HG03159 (cell line): ENCODE results near the gene MMP28.

ENCODE experiments used
- ATAC-seq: cut with Tn5 transposase; IDR thresholded peaks from one replicate; pipeline ENCODE4 v1.9.1; 2021; ENCODE audit warnings: mild to moderate bottlenecking, moderate library complexity; ENCODE audit not compliant: unreplicated experiment

Gene MMP28

DNA sequence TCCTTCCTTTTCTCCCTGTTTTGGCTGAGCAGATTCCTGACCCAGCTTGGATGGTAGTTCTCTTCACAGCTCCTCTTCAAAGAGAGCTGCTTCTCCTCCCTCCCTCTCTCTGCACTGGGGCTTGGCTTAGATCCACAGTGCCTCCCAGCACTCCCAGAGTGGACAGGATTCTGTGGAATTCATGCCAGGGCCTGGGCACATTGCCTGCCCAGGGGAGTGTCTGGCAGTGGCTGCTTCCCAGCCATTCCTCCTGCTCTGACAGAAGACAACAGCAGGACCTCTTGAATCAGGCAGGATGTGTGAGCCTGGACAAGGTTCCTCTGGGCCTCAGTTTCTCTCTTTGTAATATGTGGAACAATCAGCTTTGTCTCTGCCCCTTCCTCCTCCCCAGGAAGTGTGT is 4.5 kb upstream of the MMP28 start:
- ATAC-seq = no peak

- no peak for ATAC-seq
Measured at GRCh38 chr17:35797918-35798317, 2.5 kb upstream of the MMP28 start.

DNA sequence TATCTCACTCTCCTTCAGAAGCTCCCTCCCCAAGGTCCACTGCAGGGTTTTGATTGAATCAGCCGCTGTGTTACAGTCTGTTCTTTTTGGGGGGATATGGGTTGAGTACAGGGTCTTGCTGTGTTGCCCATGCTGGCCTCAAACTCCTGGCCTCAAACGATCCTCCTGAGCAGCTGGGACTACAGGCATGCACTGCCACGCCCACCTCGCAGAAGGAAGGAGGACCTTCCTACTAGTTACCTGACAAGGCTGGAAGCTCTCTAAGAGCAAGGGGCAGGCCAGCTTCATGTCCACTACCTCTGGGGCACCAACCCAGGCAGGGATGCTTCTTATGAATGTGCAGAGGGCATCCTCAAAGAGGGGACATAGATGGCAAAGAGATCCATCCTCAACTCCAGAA is 1.9 kb upstream of the MMP28 start:
- ATAC-seq = no peak

- ATAC-seq = no peak
Measured at GRCh38 chr17:35796942-35797341, 1.5 kb upstream of the MMP28 start.

DNA sequence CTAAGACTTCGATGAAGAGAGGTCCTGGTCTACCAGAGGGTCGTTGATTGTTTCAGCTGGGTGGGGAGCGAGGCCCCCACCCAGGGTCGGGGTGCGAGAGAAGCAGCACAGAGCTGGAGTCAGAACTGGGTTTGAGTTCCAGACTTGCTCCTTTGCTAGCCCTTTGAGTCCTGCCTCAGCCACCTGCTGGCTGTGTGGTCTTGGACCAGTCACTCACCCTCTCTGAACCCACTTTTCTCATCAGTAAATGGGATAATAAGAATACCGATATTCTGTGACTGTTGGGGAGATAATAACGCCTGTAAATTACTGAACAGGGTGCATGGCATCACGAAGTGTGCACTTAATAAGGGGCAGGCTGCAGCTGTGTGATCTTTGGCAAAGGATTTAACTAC is 427 bp upstream of the MMP28 start:
- no peak for ATAC-seq

DNA sequence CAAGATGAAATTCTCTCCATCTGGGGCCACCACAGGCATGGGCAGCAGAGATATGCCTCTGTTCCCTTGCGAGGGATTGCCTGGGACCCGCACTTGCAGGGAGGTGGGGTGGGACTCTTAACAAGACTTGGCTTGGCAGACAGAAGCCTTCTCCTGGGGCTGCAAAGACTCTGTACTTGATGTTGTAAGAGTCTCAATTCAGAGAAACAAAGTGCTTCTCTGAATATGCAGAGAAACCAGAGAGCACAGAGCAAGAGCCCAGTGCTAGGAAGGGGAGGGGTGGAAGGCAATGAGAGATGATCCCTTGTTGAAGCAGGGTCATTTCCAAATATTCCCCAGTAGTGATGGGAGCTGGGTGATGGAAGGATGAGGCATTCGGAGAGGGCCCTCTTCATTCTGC is 2.2 kb downstream of the MMP28 start:
- no peak for ATAC-seq

- no peak for ATAC-seq
Measured at GRCh38 chr17:35791681-35792350, 3.6 kb downstream of the MMP28 start.

DNA sequence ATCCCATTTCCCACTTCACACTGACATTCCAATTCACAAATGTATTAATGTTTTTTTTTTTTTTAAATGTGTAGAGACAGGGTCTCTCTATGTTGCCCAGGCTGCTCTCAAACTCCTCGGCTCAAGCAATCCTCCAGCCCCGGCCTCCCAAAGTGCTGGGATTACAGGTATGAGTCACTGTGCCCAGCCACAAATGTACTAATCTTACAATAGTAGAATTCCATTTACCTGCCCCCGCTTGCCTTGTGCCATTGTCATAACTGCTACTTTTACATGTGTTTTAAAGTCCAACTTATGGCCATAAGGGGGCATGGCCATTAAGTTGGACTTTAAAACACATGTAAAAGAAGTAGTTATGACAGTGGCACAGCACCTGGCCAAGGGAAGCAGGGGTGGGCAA is 4.6 kb downstream of the MMP28 start:
- no peak for ATAC-seq

GRCh38 chr17:35788477-35789368 is 6.7 kb downstream of the MMP28 start:
- no peak for ATAC-seq

GRCh38 chr17:35786941-35787432 is 8.5 kb downstream of the MMP28 start:
- ATAC-seq = no peak

DNA sequence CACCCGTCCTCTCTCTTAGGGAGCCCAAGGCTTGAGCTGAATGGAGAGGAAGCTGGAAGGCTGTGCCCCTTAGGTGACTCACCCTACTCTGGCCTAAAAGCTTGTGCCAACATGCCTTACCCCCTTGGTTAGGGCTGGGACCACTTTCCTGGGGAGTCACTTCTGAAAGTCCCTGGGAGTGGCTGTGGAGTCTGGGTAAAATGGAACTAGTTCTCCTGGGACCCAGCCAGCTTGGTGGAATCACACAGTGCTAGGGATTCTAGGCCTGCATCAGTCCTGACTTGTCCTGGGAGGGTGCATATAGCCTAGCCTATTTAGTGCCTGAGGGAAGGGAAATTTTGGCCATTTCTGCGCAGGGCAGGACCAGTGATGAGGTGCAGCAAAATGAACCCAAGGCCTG is 10.5 kb downstream of the MMP28 start:
- ATAC-seq = no peak

- no peak for ATAC-seq
Measured at GRCh38 chr17:35780950-35781349, 14.5 kb downstream of the MMP28 start.

GRCh38 chr17:35778641-35779196 is 16.7 kb downstream of the MMP28 start:
- no peak for ATAC-seq

GRCh38 chr17:35775583-35775982 is 19.9 kb downstream of the MMP28 start:
- no peak for ATAC-seq

DNA sequence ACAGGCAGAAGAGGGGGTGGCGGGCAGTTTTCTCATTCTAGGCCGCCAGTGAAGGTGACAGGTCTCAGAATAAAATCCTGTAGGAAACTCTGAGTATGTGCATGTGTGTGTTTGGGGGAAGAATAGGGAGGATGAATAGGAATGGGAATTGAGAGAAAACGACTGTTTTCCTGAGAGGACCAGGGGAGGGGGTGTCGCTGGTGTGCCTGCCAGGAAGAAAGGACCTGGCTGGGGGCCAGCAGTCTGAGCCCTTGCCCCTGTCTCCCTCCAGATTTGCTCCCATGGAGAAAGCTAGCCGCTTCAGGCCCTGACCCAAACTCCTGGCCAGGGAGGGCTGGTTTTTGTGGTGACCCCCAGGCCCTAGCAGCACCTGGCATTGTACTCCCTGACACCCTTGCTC is 20.4 kb downstream of the MMP28 start:
- ATAC-seq = no peak

DNA sequence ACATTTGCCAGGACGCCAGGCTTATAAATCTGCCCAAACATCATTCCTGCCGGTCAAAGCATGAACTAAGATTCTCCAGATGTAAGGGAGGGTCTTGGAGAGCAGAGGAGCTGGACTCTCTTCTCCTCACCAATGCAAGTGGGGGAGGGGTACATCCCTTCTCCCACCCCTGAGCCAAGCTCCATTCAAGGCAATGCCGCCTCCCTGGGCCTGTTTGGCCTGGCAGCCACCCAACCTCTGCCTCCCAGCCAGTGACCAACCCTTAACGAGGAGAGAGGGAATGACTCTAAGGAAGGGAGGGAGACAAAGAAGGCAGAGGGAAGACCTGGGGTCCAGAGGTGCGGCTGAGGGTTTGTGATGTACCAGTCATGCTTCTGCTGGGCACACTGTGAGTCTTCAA is 20.9 kb downstream of the MMP28 start:
- ATAC-seq = no peak

- no peak for ATAC-seq
Measured at GRCh38 chr17:35773679-35774425, 21.6 kb downstream of the MMP28 start.

- ATAC-seq = no peak
Measured at GRCh38 chr17:35773129-35773528, 22.3 kb downstream of the MMP28 start.

DNA sequence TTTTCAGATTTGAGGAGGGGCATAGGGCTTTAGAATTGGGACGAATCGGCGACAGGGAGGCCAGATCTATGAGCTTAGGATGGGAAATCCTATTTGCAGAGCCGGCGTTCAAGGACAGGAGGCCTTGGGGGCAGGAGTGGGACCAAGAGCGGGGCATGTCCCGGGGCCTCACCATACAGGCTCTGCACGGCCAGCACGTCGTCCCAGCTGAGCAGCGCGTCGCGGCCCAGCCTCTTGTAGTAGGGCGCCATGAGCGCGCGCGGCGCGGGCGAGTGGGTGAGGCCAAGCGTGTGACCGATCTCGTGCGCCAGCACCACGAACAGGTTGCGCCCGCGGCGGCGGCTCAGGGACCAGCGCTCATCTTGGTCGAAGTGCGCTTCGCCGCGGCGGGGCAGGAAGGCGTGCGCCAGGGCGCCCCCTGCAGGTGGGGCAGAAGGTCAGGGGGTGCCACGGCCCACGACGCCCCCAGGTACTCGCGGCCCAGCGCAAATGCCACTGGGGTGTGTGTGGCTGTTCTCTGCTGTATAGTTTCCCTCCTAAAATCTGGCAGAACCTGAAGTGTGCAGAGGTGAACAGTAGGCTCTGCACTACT is 25.4 kb downstream of the MMP28 start:
- ATAC-seq = no peak

DNA sequence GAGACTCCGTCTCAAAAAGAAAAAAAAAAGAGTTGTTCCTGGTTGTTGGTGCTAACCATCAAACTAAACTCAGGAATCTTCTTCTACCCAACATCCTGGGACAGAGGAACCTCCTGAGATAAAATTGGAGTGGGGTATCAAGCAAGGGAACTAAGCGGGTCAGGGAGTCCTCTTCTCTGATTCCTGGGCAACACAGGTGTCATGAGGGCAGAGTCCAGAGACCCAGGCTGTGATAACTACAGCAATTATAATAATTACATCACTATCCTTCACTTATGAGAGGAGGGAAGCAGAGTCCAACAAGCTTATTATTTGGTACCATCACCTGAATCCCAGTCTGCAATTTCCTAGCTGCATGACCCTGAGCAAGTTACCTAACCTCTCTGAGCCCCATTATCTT is 26.6 kb downstream of the MMP28 start:
- no peak for ATAC-seq
